Right lobe of liver (tissue), 6 donors: Measurements from ENCODE around the gene COMMD10. TPM values are rescaled to one million over a fixed set of nuclear protein-coding genes. Genes with fewer than 3 reads are reported as not detected.

Experiments used
- ATAC-seq, 4 donors: fragments of 200-7000 bp; cut with Tn5 transposase; one replicate each; pipeline ENCODE4 v1.9.1; 2020; ENCODE audit warnings: mild to moderate bottlenecking in 4 of 4, moderate library complexity in 4 of 4
- DNase-seq, 3 donors: peaks; one replicate each; pipeline ENCODE4 v3.0.0-alpha.2; 2020
- H3K27ac ChIP-seq, 3 donors: fragments of 200-600 bp; one replicate each; pipeline ENCODE4 v1.8.0; 2022
- H3K27me3 ChIP-seq, 2 donors: fragments of 200-600 bp; one replicate each; pipeline ENCODE4 v1.8.0; 2022
- H3K36me3 ChIP-seq, 4 donors: fragments of 200-600 bp; sonication (generic) in 1 of 4; one replicate each; pipeline versions ENCODE4 v1.5.1 to v1.8.0; 2017 to 2022; ENCODE audit warnings: control low read depth in 1 of 4
- H3K4me1 ChIP-seq, 4 donors: fragments of 200-600 bp; sonication (generic) in 1 of 4; one replicate each; pipeline versions ENCODE4 v1.5.1 to v1.8.0; 2017 to 2022; ENCODE audit warnings: control low read depth in 1 of 4
- H3K4me3 ChIP-seq, 3 donors: fragments of 200-600 bp; one replicate each; pipeline ENCODE4 v1.8.0; 2022
- H3K9me3 ChIP-seq, 4 donors: fragments of 200-600 bp; sonication (generic) in 1 of 4; one replicate each; pipeline versions ENCODE4 v1.5.1 to v1.8.0; 2017 to 2022; ENCODE audit warnings: control low read depth in 1 of 4
- CTCF ChIP-seq, 4 donors: fragments of 200-600 bp in 3 of 4; fragments of 450-650 bp in 1 of 4; IDR thresholded peaks; one replicate each; pipeline versions ENCODE4 v1.5.1 to v1.8.0; 2016 to 2022; ENCODE audit warnings: antibody characterized with exemption in 4 of 4, mild to moderate bottlenecking in 2 of 4
- POLR2A ChIP-seq: fragments of 450-650 bp; IDR thresholded peaks from one replicate; pipeline ENCODE4 v1.6.1; 2017; ENCODE audit warnings: antibody characterized with exemption, mild to moderate bottlenecking
- WGBS: methylation state at CpG from one replicate; pipeline ENCODE4 v1.1.6; 2018; ENCODE audit warnings: low coverage, low lambda C conversion rate; ENCODE audit not compliant: insufficient coverage; ENCODE audit errors: missing lambda C conversion rate; 5-methylcytosine and 5-hydroxymethylcytosine counted together
- intact Hi-C, 2 donors: fragments of 100-400 bp; cut with DNase I; formaldehyde crosslinking; loops; one replicate each; pipeline versions ENCODE4 v1.11.2 to v1.14.1; 2022
- total RNA-seq, 6 experiments: library from RNA; depleted of rRNA in 2 of 6; stranded (reverse); fragments of >200 nt in 2 of 6; fragmentation: NEBNext Ultra II Directional in 3 of 6; extraction: Animal tissue kit (Norgen Biotek cat#: 25700) in 3 of 6; gene quantifications; one replicate each; pipeline versions ENCODE4 v1.1.0 to v1.2.4, GENCODE V29; 2016 to 2023
- donor health status: DM: no; HTN: yes; CAD: no.
- donor health status: DM: no; HTN: no; CAD: no.
- donor health status: DM: no; HTN: no; CAD: no.
- donor health status: DM: no; HTN: yes; CAD: no.
- donor health status: DM: no; HTN: yes; CAD: no.

The COMMD10 gene
- total RNA-seq, 6 experiments from 2014 or later: 11.1 to 16.2 (median 14.4) TPM

GRCh38 chr5:116291271-116291670, 206.4 kb downstream of the COMMD10 start:
- 100% methylated on average over 1 of the region's 1 CpG for WGBS
- intact Hi-C loops: no loop called here
- peaks cover 0 to 1% (median 0%) of the 10 kb centered on the region in 4 donors for H3K4me1 ChIP-seq
- no peaks in the 10 kb centered on the region for H3K27me3 ChIP-seq
- H3K27ac ChIP-seq: no peak overlapping the region
- DNase-seq (no peak), ATAC-seq (no peak)
- TF ChIP-seq POLR2A (no peak), CTCF (IDR thresholded peaks at IDR 0.05) (no peak)
- no peaks in the 10 kb centered on the region for H3K36me3 ChIP-seq
- H3K9me3 ChIP-seq: no peaks in the 10 kb centered on the region
- no peak overlapping the region for H3K4me3 ChIP-seq

- Histone ChIP-seq H3K4me3 (no peak overlapping the region), H3K27me3 (no peaks in the 10 kb centered on the region), H3K9me3 (no peaks in the 10 kb centered on the region), H3K27ac (no peak overlapping the region), H3K36me3 (no peaks in the 10 kb centered on the region), H3K4me1 (peaks cover 0 to 12% (median 2%) of the 10 kb centered on the region in 4 donors)
- ATAC-seq: no peak
- DNase-seq: no peak
- WGBS: 82% methylated on average over 4 of the region's 4 CpGs
- TF ChIP-seq CTCF (IDR thresholded peaks at IDR 0.05) (no peak), POLR2A (no peak)
- intact Hi-C loops: no loop called here
These were observed 207.5 kb downstream of the COMMD10 start for GRCh38 chr5:116292321-116292720.

- ATAC-seq: peak; percentile 71 to 94 (median 84)
- WGBS: 31% methylated on average over 3 of the region's 4 CpGs
- Histone ChIP-seq H3K27ac (peak overlapping the region in 1 of 3 donors; percentile 31), H3K4me3 (no peak overlapping the region), H3K4me1 (peaks cover 0 to 13% (median 2%) of the 10 kb centered on the region in 4 donors), H3K9me3 (no peaks in the 10 kb centered on the region), H3K36me3 (peaks cover 0 to 1% (median 0%) of the 10 kb centered on the region in 4 donors), H3K27me3 (no peaks in the 10 kb centered on the region)
- intact Hi-C loops: no loop called here
- TF ChIP-seq CTCF (IDR thresholded peaks at IDR 0.05): no peak
- no peak for TF ChIP-seq POLR2A
- DNase-seq: no peak
These were observed 211.7 kb downstream of the COMMD10 start for GRCh38 chr5:116296335-116297072.

GRCh38 chr5:116297296-116297814, 212.5 kb downstream of the COMMD10 start:
- DNase-seq: no peak
- no peak overlapping the region for H3K4me3 ChIP-seq
- 73% methylated on average over 5 of the region's 5 CpGs for WGBS
- H3K36me3 ChIP-seq: peaks cover 0 to 1% (median 0%) of the 10 kb centered on the region in 4 donors
- H3K9me3 ChIP-seq: no peaks in the 10 kb centered on the region
- intact Hi-C loops: no loop called here
- no peak for TF ChIP-seq CTCF (IDR thresholded peaks at IDR 0.05)
- TF ChIP-seq POLR2A: no peak
- ATAC-seq: no peak
- peak overlapping the region in 1 of 3 donors; percentile 31 for H3K27ac ChIP-seq
- peaks cover 0 to 13% (median 2%) of the 10 kb centered on the region in 4 donors for H3K4me1 ChIP-seq
- H3K27me3 ChIP-seq: no peaks in the 10 kb centered on the region
